ACHN (cell line): ENCODE data around the gene RERGL.
"Not testable (repeated sequence)": the region's sequence is repeated elsewhere in the genome, so short reads cannot be mapped to it uniquely, and the experiment has no call there.

Source experiments
- DNase-seq: peaks from one replicate; pipeline ENCODE4 v3.0.0-alpha.2; 2015
- in situ Hi-C: cut with HindIII; loops from 2 replicates; pipeline ENCODE4 v1.10.0; 2017; ENCODE audit warnings: low sequenced_read_pairs, low pct_ligation_motif_present, low pct_unique_long_range_greater_than_20kb

Gene RERGL, protein sequence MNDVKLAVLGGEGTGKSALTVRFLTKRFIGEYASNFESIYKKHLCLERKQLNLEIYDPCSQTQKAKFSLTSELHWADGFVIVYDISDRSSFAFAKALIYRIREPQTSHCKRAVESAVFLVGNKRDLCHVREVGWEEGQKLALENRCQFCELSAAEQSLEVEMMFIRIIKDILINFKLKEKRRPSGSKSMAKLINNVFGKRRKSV

GRCh38 chr12:18090093-18090492 lies at the start of gene RERGL:
Gene RERGL, minus strand, starts transcription at chr12:18090193. Its CDS starts 53 bp downstream, at chr12:18090140.
- DNase-seq = no peak
- in situ Hi-C loops = no loop called here

GRCh38 chr12:18139254-18139653 lies 49.3 kb upstream of the RERGL start:
- in situ Hi-C loops = no loop called here
- DNase-seq = no peak

DNA sequence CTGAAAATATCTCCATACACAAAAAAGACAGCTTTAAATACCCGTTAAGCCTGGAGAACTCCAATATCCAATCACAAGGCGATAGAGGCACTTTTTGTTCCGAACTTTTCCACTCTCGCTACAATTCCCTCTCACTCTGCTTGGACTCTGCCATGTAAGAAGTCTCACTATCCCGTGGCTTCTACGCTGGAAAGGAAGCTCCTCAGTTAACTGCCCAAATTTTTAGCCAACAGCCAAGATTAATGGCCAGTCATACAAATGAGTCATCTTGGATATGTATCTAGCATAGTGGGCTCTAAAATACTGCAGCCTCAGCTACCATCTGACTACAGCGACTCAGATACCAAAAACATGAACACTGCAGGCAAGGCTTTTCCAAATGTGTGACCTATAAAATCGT lies 45.5 kb upstream of the RERGL start:
- in situ Hi-C loops = no loop called here

DNA sequence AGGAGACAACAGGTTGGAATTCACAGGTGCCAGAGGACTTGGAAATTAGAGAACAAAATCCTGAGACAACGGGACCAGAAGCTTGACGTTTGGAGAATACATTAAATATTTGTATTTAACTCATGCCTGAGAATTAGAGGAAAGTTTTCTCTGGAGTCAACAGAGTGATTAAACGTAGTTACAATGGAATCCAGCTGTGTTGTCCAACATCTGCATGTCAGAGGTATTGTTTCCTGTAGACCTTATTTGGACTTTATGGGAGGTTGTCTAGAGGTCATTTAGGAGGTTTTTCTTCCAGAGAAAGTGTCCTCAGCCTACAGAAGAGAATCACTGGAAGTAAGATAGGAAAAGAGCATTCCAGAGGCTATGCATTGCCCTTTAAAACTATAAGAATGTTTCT lies 45.1 kb upstream of the RERGL start:
- in situ Hi-C loops = no loop called here
- DNase-seq = no peak

More for the DNA sequence above, 45.5 kb upstream of the RERGL start:
- no peak for DNase-seq

GRCh38 chr12:18130851-18131250 lies 40.9 kb upstream of the RERGL start:
- in situ Hi-C loops = no loop called here
- DNase-seq = no peak

DNA sequence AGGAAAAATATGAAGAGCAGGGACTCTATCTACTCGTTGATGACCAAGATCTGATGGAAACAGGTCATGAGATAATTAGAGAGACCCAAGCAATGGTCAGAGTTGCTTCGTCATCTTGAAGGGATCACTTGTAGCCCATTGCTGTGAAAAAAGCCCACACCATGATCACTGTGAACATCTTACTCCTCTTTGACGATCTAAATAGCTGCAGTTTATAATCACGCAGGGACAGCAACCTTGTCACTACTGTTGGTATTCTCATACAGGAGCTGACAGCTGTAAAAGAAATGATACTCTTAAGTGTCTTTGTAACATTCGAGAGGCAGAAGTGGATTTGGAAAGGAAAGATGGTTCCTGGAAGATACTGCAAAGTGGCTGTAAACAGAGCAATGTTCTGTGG lies 33.7 kb upstream of the RERGL start:
- no peak for DNase-seq
- in situ Hi-C loops = no loop called here

- no peak for DNase-seq
- in situ Hi-C loops = no loop called here
Measured at GRCh38 chr12:18120899-18121298, 30.9 kb upstream of the RERGL start.

GRCh38 chr12:18108611-18109010 lies 18.6 kb upstream of the RERGL start:
- in situ Hi-C loops = no loop called here
- DNase-seq = no peak

GRCh38 chr12:18103624-18104023 lies 13.6 kb upstream of the RERGL start:
- in situ Hi-C loops = no loop called here
- no peak for DNase-seq

DNA sequence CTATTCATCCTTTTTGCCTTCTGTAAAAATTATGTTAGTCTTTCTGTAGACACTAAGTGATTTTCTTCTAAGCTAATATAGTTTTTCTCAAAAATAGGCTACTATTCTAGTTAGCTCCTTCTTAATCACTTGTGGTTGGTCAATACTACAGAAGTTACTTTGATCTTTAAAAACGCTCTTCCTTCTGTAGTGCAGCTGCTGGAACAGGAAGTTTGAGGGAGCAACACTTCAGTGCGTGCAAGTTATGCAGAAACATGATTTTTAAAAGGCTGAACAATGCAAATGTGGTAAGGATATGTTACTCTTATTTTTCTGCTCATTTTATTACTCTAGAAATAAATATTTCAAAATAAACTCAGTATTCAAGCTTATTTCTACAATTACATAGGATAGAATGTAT lies 11.1 kb upstream of the RERGL start:
- DNase-seq = no peak
- in situ Hi-C loops = no loop called here

DNA sequence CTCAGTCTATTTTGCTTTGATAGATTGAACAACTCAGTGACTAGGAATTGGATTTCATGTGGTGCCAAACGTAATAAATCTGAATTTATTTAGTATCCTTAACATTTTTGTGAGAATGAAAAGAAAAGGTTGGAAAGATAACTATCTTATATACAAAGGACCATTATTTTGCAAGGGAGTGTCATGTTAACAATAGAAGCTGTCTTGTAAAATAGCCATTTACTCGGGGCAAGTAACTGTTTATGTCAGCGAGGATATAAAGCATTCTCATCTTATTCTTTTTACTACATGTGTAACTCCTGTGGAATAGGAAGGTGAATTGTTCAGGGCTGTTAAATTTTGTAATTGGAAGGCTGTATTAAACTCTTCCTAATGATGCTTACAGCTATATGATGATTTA lies 5.9 kb downstream of the RERGL start:
- no peak for DNase-seq
- in situ Hi-C loops = no loop called here

DNA sequence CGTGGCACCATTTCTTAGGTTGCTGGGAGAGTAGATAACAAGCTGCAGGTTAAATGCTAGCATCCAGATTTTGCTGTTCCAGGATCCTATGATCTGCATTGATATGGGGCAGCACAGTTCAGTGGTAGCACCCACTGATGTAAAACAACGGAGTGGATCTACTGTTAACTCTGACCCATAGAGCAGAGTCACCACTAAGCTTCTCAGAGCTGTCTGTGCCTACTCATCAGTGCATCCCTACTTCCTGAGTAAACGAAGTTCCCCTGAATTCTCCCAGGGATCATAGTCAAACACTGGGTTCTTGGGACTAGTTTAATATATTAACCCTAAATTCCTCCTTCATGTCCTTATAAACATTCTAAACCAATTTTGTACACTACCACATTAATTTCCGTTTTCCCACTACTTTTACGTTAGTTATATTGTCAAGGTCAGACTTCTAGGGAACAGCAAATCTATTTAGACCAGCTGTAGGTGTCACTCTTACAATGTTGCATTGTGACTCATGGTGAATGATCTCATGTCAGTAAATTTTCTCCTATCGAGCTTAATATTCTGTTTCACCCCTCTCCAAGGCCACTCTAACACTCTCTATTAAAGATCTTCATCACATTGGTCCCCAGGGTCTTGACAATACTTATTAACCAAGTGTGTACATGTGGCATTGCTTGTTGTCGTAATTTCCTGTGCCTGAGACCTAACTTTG lies 10.3 kb downstream of the RERGL start:
- no peak for DNase-seq
- in situ Hi-C loops = no loop called here

- peak; percentile 15 for DNase-seq
- in situ Hi-C loops = no loop called here
Measured at GRCh38 chr12:18074001-18074400, 16.0 kb downstream of the RERGL start.

DNA sequence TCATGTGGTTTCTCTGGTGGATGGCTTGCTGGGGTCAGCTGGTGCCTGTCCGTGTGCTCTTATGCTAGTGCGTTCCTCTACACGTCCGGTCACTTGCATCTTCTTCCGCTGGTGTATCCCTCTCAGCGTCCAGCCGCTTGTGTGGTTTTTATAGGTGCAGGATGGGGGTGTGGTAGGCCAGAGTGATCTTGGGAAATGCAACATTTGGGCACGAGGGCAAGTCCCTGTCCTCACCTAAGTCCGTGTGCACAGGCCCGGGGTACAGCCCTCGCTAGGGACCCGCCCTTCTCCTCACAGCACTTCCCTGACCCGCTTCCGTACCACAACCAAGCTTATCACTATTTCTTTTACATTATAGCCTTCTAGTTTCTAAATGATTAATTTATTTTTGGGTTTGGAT lies 17.3 kb downstream of the RERGL start:
- DNase-seq = no peak
- in situ Hi-C loops = no loop called here

GRCh38 chr12:18071336-18071735 lies 18.7 kb downstream of the RERGL start:
- in situ Hi-C loops = no loop called here
- DNase-seq = no peak

- no peak for DNase-seq
- in situ Hi-C loops = no loop called here
Measured at GRCh38 chr12:18068355-18068754, 21.6 kb downstream of the RERGL start.

DNA sequence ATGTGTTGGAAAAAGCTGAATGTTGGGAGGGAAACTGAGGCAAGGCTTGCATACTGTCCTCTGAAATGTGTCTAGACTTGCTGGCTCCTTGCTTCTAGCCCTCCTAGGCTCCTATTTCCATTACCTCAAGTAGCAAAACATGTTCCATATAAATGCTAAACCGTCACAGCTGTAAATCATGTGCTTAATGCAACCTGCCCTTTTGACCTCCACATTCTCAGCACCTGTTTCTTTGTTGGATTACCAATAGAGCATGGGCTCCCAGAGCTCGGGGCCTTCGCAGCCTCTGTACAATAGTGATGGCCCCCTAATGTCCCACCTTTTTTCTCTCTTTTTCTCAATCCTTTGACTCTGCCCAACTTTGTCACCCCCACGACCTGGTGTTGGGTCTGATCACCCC lies 23.3 kb downstream of the RERGL start:
- in situ Hi-C loops = no loop called here

DNA sequence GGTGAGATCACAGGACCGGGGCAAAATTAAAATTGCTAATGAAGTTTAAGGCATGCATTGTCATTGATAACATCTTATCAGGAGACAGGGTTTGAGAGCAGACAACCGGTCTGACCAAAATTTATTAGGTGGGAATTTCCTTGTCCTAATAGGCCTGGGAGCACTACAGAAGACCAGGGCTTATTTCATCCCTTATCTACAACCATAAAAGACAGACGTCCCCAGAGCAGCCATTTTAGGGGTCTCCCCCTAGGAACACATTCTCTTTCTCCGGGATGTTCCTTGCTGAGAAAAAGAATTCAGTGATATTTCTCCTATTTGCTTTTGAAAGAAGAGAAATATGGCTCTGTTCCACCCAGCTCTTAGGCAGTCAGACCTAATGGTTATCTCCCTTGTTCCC lies 27.1 kb downstream of the RERGL start:
- DNase-seq, in situ Hi-C loops: not testable (repeated sequence)

More for the DNA sequence above, 23.3 kb downstream of the RERGL start:
- DNase-seq = no peak

DNA sequence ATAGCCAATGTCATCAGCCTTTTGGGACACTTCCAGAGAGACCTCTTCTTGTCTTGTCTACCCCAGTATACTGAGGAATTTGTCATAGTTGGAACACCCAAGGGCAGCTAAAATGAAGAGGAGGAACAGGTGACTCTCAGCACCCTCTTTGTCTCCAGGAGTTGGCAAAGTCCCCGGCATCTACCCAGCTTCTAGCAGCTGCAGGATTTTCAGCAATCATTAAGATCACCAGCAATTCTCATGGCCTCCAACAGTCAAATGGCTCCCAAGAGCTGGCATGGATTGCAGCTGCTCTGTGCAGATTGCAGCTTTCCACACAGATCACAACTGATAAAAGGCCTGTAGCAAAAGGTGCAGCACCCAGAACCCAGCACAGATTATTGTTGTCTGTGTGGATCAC lies 32.9 kb downstream of the RERGL start:
- in situ Hi-C loops = no loop called here
- no peak for DNase-seq

GRCh38 chr12:18054925-18055619 lies 34.9 kb downstream of the RERGL start:
- in situ Hi-C loops = no loop called here
- no peak for DNase-seq
